ENCODE results near the gene TAF1B.

The TAF1B gene

GRCh38 chr2:9961013-9961412 lies 117.7 kb downstream of the TAF1B start:
- no peaks in the 10 kb centered on the region for H3K36me3 ChIP-seq (ENCODE audit: insufficient read depth, low read length)

GRCh38 chr2:9964334-9964980 lies 121.2 kb downstream of the TAF1B start:
- H3K9ac ChIP-seq (ENCODE audit: low read length): no peak overlapping the region
- no peaks in the 10 kb centered on the region for H3K27me3 ChIP-seq (ENCODE audit: control insufficient read depth in 1 of 2, insufficient read depth in 2 of 2, low read length in 2 of 2)
- H3K4me3 ChIP-seq (ENCODE audit: low read depth in 1 of 2, low read length in 2 of 2): no peak overlapping the region
- no peaks in the 10 kb centered on the region for H3K9me3 ChIP-seq (ENCODE audit: low read length)
- no peak overlapping the region for H3K27ac ChIP-seq (ENCODE audit: low read depth, low read length)
- no peaks in the 10 kb centered on the region for H3K36me3 ChIP-seq (ENCODE audit: insufficient read depth, low read length)
- peaks cover 6% of the 10 kb centered on the region for H3K4me1 ChIP-seq (ENCODE audit: insufficient read depth, low read length)

More at GRCh38 chr2:9961013-9961412, 117.7 kb downstream of the TAF1B start:
- Histone ChIP-seq H3K4me3 (ENCODE audit: low read depth in 1 of 2, low read length in 2 of 2) (no peak overlapping the region), H3K27ac (ENCODE audit: low read depth, low read length) (no peak overlapping the region), H3K9ac (ENCODE audit: low read length) (no peak overlapping the region), H3K27me3 (ENCODE audit: control insufficient read depth in 1 of 2, insufficient read depth in 2 of 2, low read length in 2 of 2) (no peaks in the 10 kb centered on the region), H3K4me1 (ENCODE audit: insufficient read depth, low read length) (no peaks in the 10 kb centered on the region), H3K9me3 (ENCODE audit: low read length) (no peaks in the 10 kb centered on the region)

- no peaks in the 10 kb centered on the region for H3K9me3 ChIP-seq (ENCODE audit: low read length)
Observed at GRCh38 chr2:9965119-9965822, 122.0 kb downstream of the TAF1B start.

GRCh38 chr2:9966491-9967022 lies 123.3 kb downstream of the TAF1B start:
- no peaks in the 10 kb centered on the region for H3K9me3 ChIP-seq (ENCODE audit: low read length)
- no peaks in the 10 kb centered on the region for H3K27me3 ChIP-seq (ENCODE audit: control insufficient read depth in 1 of 2, insufficient read depth in 2 of 2, low read length in 2 of 2)
- H3K36me3 ChIP-seq (ENCODE audit: insufficient read depth, low read length): no peaks in the 10 kb centered on the region
- H3K9ac ChIP-seq (ENCODE audit: low read length): no peak overlapping the region
- H3K4me1 ChIP-seq (ENCODE audit: insufficient read depth, low read length): peaks cover 8% of the 10 kb centered on the region
- H3K27ac ChIP-seq (ENCODE audit: low read depth, low read length): no peak overlapping the region
- H3K4me3 ChIP-seq (ENCODE audit: low read depth in 1 of 2, low read length in 2 of 2): no peak overlapping the region

More at GRCh38 chr2:9965119-9965822, 122.0 kb downstream of the TAF1B start:
- no peak overlapping the region for H3K4me3 ChIP-seq (ENCODE audit: low read depth in 1 of 2, low read length in 2 of 2)
- no peaks in the 10 kb centered on the region for H3K27me3 ChIP-seq (ENCODE audit: control insufficient read depth in 1 of 2, insufficient read depth in 2 of 2, low read length in 2 of 2)
- H3K4me1 ChIP-seq (ENCODE audit: insufficient read depth, low read length): peaks cover 8% of the 10 kb centered on the region
- H3K36me3 ChIP-seq (ENCODE audit: insufficient read depth, low read length): no peaks in the 10 kb centered on the region
- H3K9ac ChIP-seq (ENCODE audit: low read length): no peak overlapping the region
- H3K27ac ChIP-seq (ENCODE audit: low read depth, low read length): no peak overlapping the region

GRCh38 chr2:9967053-9967775 lies 123.9 kb downstream of the TAF1B start:
- no peak overlapping the region for H3K4me3 ChIP-seq (ENCODE audit: low read depth in 1 of 2, low read length in 2 of 2)
- peaks cover 8% of the 10 kb centered on the region for H3K4me1 ChIP-seq (ENCODE audit: insufficient read depth, low read length)
- no peaks in the 10 kb centered on the region for H3K36me3 ChIP-seq (ENCODE audit: insufficient read depth, low read length)
- H3K9ac ChIP-seq (ENCODE audit: low read length): no peak overlapping the region
- H3K27me3 ChIP-seq (ENCODE audit: control insufficient read depth in 1 of 2, insufficient read depth in 2 of 2, low read length in 2 of 2): no peaks in the 10 kb centered on the region
- H3K27ac ChIP-seq (ENCODE audit: low read depth, low read length): no peak overlapping the region
- no peaks in the 10 kb centered on the region for H3K9me3 ChIP-seq (ENCODE audit: low read length)

GRCh38 chr2:9968553-9969497 lies 125.6 kb downstream of the TAF1B start:
- Histone ChIP-seq H3K36me3 (ENCODE audit: insufficient read depth, low read length) (no peaks in the 10 kb centered on the region), H3K27ac (ENCODE audit: low read depth, low read length) (no peak overlapping the region), H3K9me3 (ENCODE audit: low read length) (no peaks in the 10 kb centered on the region), H3K4me3 (ENCODE audit: low read depth in 1 of 2, low read length in 2 of 2) (no peak overlapping the region), H3K9ac (ENCODE audit: low read length) (no peak overlapping the region), H3K4me1 (ENCODE audit: insufficient read depth, low read length) (peaks cover 8% of the 10 kb centered on the region), H3K27me3 (ENCODE audit: control insufficient read depth in 1 of 2, insufficient read depth in 2 of 2, low read length in 2 of 2) (no peaks in the 10 kb centered on the region)

- Histone ChIP-seq H3K9me3 (ENCODE audit: low read length) (no peaks in the 10 kb centered on the region), H3K27ac (ENCODE audit: low read depth, low read length) (peak overlapping the region; percentile 48), H3K9ac (ENCODE audit: low read length) (no peak overlapping the region), H3K4me1 (ENCODE audit: insufficient read depth, low read length) (peaks cover 16% of the 10 kb centered on the region), H3K36me3 (ENCODE audit: insufficient read depth, low read length) (no peaks in the 10 kb centered on the region), H3K27me3 (ENCODE audit: control insufficient read depth in 1 of 2, insufficient read depth in 2 of 2, low read length in 2 of 2) (no peaks in the 10 kb centered on the region), H3K4me3 (ENCODE audit: low read depth in 1 of 2, low read length in 2 of 2) (no peak overlapping the region)
Observed at GRCh38 chr2:9970200-9971044, 127.1 kb downstream of the TAF1B start.

GRCh38 chr2:9971105-9971818 lies 128.0 kb downstream of the TAF1B start:
- peak overlapping the region; percentile 48 for H3K27ac ChIP-seq (ENCODE audit: low read depth, low read length)
- no peak overlapping the region for H3K4me3 ChIP-seq (ENCODE audit: low read depth in 1 of 2, low read length in 2 of 2)
- no peak overlapping the region for H3K9ac ChIP-seq (ENCODE audit: low read length)
- no peaks in the 10 kb centered on the region for H3K9me3 ChIP-seq (ENCODE audit: low read length)
- H3K27me3 ChIP-seq (ENCODE audit: control insufficient read depth in 1 of 2, insufficient read depth in 2 of 2, low read length in 2 of 2): no peaks in the 10 kb centered on the region
- H3K36me3 ChIP-seq (ENCODE audit: insufficient read depth, low read length): no peaks in the 10 kb centered on the region
- peaks cover 24% of the 10 kb centered on the region for H3K4me1 ChIP-seq (ENCODE audit: insufficient read depth, low read length)

- H3K27me3 ChIP-seq (ENCODE audit: control insufficient read depth in 1 of 2, insufficient read depth in 2 of 2, low read length in 2 of 2): no peaks in the 10 kb centered on the region
- H3K4me3 ChIP-seq (ENCODE audit: low read depth in 1 of 2, low read length in 2 of 2): no peak overlapping the region
- H3K9ac ChIP-seq (ENCODE audit: low read length): no peak overlapping the region
- H3K4me1 ChIP-seq (ENCODE audit: insufficient read depth, low read length): peaks cover 28% of the 10 kb centered on the region
- no peak overlapping the region for H3K27ac ChIP-seq (ENCODE audit: low read depth, low read length)
- H3K36me3 ChIP-seq (ENCODE audit: insufficient read depth, low read length): no peaks in the 10 kb centered on the region
- no peaks in the 10 kb centered on the region for H3K9me3 ChIP-seq (ENCODE audit: low read length)
Observed at GRCh38 chr2:9971890-9972289, 128.6 kb downstream of the TAF1B start.

All from muscle layer of colon (tissue), 2 donors.